ENCODE results near the gene PIEZO2.

The PIEZO2 gene

DNA sequence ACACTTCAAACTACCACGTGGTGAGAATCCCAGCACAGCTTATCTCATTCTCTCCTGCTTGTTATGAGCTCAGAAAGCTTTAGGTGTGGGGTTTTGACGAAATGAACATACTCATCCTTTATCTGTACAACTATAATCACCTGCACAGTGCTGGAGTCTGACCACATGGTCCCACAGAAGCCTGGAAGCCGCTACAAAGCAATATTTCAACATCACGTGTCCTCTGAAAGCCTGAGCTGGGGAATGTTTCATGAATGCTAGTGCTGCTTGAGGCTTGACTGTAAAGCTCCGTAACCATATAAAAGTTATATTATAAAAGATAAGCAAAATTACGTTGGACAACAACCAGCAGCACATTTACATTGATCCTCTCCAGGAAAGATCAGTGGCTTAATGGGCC is 43.9 kb downstream of the PIEZO2 start:
- TF ChIP-seq, protein P1, sequence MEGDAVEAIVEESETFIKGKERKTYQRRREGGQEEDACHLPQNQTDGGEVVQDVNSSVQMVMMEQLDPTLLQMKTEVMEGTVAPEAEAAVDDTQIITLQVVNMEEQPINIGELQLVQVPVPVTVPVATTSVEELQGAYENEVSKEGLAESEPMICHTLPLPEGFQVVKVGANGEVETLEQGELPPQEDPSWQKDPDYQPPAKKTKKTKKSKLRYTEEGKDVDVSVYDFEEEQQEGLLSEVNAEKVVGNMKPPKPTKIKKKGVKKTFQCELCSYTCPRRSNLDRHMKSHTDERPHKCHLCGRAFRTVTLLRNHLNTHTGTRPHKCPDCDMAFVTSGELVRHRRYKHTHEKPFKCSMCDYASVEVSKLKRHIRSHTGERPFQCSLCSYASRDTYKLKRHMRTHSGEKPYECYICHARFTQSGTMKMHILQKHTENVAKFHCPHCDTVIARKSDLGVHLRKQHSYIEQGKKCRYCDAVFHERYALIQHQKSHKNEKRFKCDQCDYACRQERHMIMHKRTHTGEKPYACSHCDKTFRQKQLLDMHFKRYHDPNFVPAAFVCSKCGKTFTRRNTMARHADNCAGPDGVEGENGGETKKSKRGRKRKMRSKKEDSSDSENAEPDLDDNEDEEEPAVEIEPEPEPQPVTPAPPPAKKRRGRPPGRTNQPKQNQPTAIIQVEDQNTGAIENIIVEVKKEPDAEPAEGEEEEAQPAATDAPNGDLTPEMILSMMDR (IDR thresholded peaks at IDR 0.05; ENCODE audit: insufficient read depth, low read depth, low read length, missing control alignments), result no peak
- DNase-seq (ENCODE audit: low read depth), result no peak
- H3K4me3 ChIP-seq (ENCODE audit: low read length), result no peak overlapping the region

DNA sequence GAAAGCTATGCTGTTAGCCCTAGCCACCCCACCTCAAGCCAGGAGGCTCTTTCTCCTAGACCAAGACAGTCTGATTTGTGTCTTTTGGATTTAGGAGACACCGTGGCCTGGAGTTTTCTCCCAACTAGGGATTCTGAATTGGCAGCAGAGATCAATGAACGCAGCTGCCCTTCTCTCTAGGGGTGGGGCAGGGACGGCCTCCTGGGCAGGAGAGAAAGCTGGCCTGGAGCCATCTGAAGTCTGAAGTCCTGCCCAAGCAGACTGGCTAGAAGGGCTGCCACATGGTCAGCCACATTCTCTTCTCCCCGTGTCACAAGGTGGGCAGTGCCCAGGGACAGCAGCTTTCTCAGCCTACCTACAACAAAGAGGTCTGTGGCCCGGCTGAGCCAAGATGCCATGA is 45.1 kb downstream of the PIEZO2 start:
- TF ChIP-seq, protein P1 (IDR thresholded peaks at IDR 0.05; ENCODE audit: insufficient read depth, low read depth, low read length, missing control alignments), result no peak
- no peak for DNase-seq (ENCODE audit: low read depth)
- no peak overlapping the region for H3K4me3 ChIP-seq (ENCODE audit: low read length)

DNA sequence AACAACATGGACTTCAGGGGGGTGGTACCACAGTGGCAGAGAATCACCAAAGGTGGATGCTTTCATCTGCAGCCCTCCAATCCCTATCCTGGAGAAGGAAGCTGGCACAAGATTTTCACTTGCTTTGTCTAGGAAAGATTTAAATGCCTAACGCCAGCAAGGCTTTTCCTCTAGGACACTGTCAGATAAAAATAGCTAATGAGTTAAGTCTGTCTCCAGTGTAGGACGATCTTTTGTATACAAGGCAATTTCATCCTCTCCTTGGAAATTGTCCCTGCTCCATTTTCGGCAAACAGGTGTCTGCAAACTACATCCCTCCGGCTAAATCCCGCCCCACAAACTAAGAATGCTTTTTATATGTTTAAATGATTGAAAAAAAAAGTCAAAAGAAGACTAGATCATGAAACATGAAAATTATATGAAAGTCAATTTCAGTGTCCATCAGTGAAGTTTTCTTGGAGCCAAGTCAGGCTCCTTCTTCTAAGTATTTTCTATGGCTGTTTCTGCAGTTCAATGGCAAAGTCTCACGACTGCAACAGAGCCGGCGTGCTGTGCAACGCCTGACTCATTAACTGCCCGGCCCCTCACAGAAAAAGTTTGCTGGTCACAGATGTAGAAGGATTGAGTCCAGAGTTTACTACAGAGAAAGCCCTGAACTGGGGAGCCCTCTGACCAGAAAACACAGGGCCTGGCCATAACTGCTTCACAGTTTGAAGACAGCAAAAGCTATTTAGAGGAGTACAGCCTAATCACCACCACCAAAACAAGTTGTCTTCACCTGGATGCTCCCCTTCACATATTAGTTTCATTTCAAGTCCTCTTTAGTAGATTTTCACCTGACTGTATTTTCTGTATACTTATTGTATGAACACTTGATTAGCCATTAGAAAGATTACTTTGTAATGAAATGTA is 52.3 kb downstream of the PIEZO2 start:
- TF ChIP-seq, protein P1 (IDR thresholded peaks at IDR 0.05; ENCODE audit: insufficient read depth, low read depth, low read length, missing control alignments), result no peak
- DNase-seq (ENCODE audit: low read depth), result no peak
- no peak overlapping the region for H3K4me3 ChIP-seq (ENCODE audit: low read length)

DNA sequence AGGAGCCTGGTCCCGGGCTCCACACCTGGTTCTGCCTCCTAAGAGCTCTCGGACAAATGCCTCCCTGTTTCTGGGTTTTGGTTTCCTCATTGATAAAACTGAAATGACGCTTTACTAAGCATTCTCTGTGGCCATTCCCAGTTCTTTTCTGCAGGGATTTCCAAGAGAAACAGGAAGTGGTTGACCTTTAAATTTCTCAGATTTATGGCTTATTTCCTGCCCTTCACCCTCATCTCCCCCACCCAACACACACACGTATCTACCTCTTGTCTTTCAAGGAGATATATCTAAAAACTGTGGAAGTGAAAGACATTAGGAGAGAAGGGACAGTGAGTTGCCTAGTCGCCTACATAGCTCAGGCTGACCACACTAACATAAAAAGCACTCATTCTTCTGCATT is 53.0 kb downstream of the PIEZO2 start:
- H3K4me3 ChIP-seq (ENCODE audit: low read length), result no peak overlapping the region
- TF ChIP-seq, protein P1 (IDR thresholded peaks at IDR 0.05; ENCODE audit: insufficient read depth, low read depth, low read length, missing control alignments), result no peak
- no peak for DNase-seq (ENCODE audit: low read depth)

DNA sequence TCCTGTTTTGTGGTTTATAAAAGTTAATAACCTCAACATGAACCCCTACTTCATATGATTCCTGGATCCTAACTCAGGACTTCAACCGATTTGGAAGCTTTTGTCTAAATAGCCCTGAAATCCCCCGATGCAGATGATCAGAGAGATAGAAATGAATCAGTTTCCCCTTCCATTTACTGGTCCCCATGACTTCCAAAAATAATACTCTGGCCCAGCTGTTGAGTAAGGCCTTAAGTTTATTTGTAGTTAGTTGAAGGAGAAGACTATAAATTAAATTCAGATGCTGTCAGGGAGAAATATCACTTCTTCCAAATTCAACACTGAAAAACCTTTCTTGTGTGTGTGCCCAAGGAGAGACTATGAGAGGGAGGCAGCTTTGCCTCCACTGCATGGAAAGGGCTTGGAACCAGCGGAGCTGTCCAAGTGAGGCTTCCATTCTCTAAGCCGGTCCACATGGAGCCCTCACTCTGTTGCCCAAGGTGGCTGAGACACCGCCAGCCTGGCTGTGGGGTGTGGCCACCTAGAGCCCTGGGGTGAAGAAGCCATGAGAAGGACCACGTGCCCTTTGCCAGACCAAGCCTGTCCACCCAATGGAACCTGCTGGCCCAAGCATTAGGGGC is 53.6 kb downstream of the PIEZO2 start:
- DNase-seq (ENCODE audit: low read depth), result no peak
- TF ChIP-seq, protein P1 (IDR thresholded peaks at IDR 0.05; ENCODE audit: insufficient read depth, low read depth, low read length, missing control alignments), result no peak
- no peak overlapping the region for H3K4me3 ChIP-seq (ENCODE audit: low read length)

DNA sequence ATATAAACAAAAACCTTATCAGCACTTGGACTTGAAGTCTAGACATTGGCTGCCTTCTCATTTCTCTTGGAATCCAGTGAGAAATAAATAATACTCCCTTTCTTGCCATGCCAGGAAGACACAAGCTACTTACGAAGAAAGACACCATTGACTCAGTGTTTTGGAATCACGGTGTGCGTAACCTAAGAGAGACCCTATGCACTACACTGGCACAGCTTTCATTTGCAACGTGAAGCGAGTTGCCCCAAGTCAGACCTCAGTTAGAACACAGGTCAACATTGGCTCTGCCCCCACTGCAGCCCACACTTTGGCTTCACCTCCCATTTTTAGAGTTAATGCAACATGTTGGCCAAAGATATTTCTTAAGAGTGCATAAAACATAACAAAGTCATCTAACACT is 54.2 kb downstream of the PIEZO2 start:
- DNase-seq (ENCODE audit: low read depth), result no peak
- TF ChIP-seq, protein P1 (IDR thresholded peaks at IDR 0.05; ENCODE audit: insufficient read depth, low read depth, low read length, missing control alignments), result no peak
- H3K4me3 ChIP-seq (ENCODE audit: low read length), result no peak overlapping the region
